Keratinocyte (primary cell): Measurements from ENCODE around the gene ZNF792.

Experiments
- CTCF ChIP-seq, 3 experiments: IDR thresholded peaks in 1 of 3; conservative IDR thresholded peaks in 1 of 3; optimal IDR thresholded peaks in 1 of 3; 2 replicates in 2 of 3; 3 replicates in 1 of 3; pipeline versions ENCODE3 to v1.5.1; 2011; ENCODE audit warnings: low read length in 3 of 3, mild to moderate bottlenecking in 3 of 3, moderate library complexity in 2 of 3, control low read depth in 1 of 3, inconsistent platforms in 1 of 3; ENCODE audit not compliant: insufficient read depth in 2 of 3; ENCODE audit errors: extremely low read depth in 1 of 3
- EZH2 ChIP-seq: IDR thresholded peaks from one replicate; pipeline ENCODE4 v1.6.1; 2012; ENCODE audit warnings: inconsistent platforms, mild to moderate bottlenecking, low read length, moderate library complexity

GRCh38 chr19:34957830-34958751 is 5.9 kb downstream of the ZNF792 start:
- TF ChIP-seq EZH2 = no peak
- TF ChIP-seq CTCF (optimal IDR thresholded peaks at IDR 0.05 in 1 of 3, IDR thresholded peaks at IDR 0.05 in 1 of 3, conservative IDR thresholded peaks at IDR 0.05 in 1 of 3; ENCODE audit: extremely low read depth in 1 of 3, insufficient read depth in 2 of 3, low read length in 3 of 3) = no peak
